Stimulated activated CD4-positive, alpha-beta T cell treated with anti-CD3 and anti-CD28 coated beads, TNF-alpha, amount 100 ng/mL, for 24 hours (primary cell): Measurements from ENCODE around the gene CFC1.
"Not testable (repeated sequence)": the region's sequence is repeated elsewhere in the genome, so short reads cannot be mapped to it uniquely, and the experiment has no call there.

Source experiments
- DNase-seq, 3 experiments: peaks; one replicate each; pipeline ENCODE4 v3.0.0-alpha.2; 2020; ENCODE audit warnings: low read depth in 3 of 3

The CFC1 gene

DNA sequence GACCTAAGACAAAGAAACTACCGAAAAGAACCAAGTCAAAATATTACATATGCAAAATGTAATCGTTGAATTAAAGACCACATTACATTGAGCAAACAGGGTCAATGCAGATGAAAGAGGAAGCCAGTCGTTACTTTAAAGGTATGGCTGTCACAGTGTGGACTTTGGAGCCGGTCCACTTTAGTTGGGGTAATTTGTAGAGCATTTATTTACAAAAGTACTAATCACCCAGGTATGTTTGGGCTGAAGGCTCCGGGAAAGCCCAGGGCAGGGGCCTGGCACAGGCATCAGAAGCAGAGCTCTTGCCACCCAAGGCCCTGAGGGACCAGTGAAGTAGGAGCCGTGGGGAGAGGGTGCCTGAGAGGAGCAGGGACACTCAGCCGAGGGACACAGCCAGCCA is 15.8 kb downstream of the CFC1 start:
- DNase-seq: not testable (repeated sequence)

DNA sequence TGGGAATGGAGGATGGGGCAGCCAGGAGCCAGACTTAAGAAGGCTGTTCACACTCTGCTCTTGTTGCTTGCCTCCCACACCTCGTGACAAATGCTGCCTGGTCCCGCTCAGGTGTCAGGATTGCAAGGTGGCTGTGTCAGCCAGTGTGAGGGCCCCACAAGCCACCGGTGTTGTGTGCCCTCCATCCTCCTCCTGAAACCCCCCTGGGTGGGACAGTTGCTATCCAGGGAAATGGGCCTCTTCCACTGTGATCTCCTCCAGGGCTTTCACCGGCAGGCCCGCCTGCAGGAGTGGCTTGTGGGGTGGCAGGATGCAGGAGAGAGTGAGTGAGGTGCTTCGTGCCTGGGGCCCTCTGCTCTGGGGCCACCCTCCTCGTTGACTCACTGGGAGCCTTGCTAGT is 16.4 kb downstream of the CFC1 start:
- not testable (repeated sequence) for DNase-seq

DNA sequence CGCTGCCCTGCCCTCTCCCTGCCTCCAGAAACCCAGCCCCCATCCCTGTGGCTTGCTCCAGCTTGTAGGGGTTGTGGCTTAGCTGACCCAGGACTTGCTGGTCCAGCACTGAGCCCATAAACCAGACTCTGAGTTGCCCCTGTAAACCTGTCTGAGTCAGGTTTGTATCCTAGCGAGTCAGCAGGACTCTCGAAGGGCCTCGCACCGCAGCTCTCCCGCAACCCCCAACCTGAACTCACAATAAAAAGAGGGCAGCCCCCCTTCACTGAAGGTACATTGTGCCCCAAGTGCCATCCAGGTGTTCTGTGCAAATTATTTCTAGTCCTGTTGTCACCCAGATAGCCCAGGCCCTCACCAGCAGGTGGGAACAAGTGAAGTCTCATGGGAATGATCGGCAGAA is 17.9 kb downstream of the CFC1 start:
- DNase-seq: not testable (repeated sequence)

DNA sequence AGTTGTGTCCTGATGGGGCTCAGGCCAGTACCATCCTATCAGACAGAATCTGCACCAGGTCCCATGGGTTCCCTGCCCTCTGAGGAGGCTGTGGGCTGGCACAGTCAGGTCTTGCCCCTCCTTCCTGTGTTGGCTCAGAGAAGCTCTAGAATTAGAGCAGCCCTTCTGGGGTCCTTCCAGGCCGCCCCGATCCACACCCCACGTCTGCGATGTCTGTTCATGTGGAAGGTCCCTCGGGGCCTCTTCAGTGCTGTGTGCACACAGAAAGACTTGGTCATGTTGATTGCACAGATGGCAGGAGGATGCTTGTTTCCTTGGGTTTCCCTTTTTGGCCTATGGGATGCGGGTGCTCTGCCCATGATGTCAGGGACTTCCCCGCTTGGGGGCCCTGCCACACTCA is 20.3 kb downstream of the CFC1 start:
- DNase-seq: not testable (repeated sequence)

DNA sequence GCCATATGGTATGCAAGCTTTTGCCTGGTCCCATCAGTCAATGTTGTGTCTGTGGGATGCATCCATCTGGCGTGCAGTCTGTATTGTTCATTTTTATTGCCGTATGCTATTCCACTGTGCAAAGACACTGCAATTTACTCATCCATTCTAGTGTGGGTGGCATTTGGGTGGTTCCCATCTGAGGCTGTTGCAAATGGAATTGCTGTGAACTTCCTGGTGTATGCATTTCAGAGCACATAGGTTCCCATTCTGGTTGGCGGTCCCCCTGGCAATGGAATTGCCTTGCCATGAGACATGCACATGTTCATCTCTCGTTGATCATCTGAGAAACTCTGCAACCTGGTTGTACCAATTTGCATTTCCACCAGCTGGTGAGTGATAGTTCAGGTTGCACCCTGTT is 21.8 kb downstream of the CFC1 start:
- DNase-seq: not testable (repeated sequence)

DNA sequence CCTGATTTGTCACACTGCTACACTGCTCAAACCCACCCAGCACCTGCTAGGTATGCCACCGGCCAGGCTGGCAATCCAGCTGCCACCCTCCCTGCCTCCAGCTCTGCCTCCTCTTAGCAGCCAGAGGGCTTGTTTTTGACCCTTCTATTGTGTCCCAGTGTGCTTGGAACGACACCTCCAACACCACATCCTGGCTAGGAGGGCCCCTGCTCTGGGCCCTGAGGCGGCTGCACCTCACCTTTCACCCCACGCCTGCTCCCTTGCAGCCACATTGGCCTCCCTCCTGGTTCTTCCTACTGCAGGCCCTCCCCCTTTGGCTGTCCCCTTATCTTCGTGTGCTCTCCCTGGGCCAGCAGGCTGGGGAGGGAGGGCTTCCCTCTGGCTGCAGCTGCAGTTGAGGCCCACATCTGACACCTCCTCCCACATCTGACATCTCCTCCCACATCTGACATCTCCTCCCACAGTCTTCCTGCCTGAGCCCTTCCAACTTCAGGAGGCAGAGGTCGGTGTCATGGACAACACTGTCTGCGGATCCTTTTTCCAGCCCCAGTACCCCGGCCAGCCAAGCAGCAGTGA is 23.1 kb downstream of the CFC1 start:
- not testable (repeated sequence) for DNase-seq

DNA sequence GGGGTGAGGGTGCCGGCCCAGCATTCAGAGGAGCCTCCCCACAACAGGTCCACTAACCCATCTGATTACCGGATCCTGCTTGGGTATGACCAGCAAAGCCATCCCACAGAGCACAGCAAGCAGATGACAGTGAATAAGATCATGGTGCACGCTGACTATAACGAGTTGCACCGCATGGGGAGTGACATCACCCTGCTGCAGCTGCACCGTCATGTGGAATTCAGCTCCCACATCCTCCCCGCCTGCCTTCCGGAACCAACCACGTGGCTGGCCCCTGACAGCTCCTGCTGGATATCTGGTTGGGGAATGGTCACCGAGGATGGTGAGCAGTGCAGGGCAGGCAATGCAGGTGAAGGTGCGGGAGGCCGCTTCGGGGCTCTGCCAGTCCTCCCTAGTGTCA is 25.1 kb downstream of the CFC1 start:
- not testable (repeated sequence) for DNase-seq

DNA sequence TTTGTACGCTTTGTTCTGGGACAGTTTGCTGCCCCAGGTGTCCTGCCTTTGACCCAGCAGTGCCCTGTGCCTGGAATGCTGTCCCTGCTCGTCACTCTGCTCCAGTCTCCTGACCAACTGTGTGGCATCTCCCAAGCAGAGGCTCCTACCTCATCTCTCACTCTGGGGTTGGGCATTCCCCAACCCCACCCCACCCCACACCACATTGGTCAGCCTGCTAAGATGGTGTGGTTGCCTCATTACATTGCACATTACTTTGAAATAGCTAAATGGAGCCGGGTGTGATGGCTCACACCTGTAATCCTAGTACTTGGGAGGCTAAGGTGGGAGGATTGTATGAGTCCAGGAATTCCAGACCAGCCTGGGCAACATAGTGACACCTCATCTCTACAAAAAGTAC is 27.4 kb downstream of the CFC1 start:
- not testable (repeated sequence) for DNase-seq

DNA sequence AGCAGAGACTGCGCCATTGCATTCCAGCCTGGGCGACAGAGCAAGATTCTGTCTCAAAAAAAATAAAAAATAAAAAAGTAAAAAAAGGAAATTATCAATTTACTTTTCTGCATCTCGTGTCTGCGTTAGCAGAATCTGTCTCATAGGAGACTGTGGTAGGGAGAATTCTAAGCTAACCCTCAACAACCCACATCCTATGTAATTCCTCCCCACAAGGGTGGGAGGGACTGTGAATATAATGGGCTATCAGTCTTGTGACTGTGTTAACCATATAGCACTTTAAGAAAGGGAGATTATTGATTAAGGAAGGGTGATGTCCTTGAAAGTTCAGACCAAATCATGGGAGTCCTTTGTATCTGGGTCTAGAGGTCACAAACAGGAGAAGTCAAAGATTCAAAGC is 33.2 kb downstream of the CFC1 start:
- not testable (repeated sequence) for DNase-seq

DNA sequence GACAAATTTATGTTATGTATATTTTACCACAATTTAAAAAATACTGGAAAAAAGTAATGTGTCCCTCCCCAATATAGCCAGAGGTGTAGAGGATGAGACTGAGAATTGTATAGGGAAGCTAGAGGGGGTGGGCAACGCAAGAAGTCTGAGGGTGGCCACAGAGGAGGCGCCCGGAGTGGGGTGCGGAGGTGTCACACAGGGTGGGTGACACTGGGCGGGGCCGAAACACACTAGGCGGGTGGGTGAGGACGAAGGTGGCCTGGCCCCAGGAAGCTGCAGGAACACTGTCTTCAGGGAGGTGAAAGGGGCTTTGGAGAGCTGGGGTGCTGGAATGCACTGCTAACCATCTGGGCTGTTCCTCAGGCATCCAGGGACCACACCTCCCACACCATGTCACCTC is 42.9 kb downstream of the CFC1 start:
- not testable (repeated sequence) for DNase-seq

DNA sequence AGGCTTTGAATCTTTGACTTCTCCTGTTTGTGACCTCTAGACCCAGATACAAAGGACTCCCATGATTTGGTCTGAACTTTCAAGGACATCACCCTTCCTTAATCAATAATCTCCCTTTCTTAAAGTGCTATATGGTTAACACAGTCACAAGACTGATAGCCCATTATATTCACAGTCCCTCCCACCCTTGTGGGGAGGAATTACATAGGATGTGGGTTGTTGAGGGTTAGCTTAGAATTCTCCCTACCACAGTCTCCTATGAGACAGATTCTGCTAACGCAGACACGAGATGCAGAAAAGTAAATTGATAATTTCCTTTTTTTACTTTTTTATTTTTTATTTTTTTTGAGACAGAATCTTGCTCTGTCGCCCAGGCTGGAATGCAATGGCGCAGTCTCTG is 45.2 kb downstream of the CFC1 start:
- DNase-seq: not testable (repeated sequence)

DNA sequence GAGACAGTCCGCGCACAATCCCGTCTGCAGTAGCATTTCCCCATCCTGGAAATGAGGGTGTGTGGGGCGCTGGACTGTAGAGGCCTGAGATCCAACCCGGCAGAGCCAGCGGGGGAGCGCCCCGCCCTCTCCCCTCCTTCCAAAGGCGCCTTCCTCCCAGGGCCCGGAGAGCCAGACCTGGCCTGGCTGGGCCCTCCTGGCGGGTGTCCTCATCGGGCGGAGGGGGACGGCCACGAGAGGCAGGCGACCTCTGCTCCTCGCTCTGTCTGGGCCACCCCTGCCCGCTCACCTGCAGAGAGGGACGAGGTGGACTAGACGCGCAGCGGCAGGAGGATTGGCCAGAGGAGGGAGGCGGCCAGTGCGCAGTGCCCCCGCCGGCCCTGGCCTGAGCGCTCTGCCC is 49.9 kb downstream of the CFC1 start:
- not testable (repeated sequence) for DNase-seq

DNA sequence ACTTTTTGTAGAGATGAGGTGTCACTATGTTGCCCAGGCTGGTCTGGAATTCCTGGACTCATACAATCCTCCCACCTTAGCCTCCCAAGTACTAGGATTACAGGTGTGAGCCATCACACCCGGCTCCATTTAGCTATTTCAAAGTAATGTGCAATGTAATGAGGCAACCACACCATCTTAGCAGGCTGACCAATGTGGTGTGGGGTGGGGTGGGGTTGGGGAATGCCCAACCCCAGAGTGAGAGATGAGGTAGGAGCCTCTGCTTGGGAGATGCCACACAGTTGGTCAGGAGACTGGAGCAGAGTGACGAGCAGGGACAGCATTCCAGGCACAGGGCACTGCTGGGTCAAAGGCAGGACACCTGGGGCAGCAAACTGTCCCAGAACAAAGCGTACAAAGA is 51.0 kb downstream of the CFC1 start:
- DNase-seq: not testable (repeated sequence)

DNA sequence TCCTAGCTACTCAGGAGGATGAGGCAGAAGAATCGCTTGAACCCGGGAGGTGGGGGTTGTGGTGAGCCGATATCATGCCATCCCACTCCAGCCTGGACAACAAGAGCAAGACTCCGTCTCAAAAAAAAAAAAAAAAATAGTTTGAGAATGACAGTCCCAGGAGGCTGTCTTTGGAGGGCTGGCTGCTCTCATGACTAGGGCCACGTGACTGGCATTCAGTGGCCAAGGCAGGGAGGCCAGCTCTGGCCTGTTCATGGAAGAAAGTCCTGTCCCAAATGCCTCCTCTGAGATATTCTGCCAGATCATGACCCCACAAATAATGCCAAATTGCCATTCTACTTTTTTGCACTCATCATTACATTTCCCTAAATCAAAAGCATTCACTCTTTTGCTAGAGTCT is 54.4 kb downstream of the CFC1 start:
- not testable (repeated sequence) for DNase-seq

DNA sequence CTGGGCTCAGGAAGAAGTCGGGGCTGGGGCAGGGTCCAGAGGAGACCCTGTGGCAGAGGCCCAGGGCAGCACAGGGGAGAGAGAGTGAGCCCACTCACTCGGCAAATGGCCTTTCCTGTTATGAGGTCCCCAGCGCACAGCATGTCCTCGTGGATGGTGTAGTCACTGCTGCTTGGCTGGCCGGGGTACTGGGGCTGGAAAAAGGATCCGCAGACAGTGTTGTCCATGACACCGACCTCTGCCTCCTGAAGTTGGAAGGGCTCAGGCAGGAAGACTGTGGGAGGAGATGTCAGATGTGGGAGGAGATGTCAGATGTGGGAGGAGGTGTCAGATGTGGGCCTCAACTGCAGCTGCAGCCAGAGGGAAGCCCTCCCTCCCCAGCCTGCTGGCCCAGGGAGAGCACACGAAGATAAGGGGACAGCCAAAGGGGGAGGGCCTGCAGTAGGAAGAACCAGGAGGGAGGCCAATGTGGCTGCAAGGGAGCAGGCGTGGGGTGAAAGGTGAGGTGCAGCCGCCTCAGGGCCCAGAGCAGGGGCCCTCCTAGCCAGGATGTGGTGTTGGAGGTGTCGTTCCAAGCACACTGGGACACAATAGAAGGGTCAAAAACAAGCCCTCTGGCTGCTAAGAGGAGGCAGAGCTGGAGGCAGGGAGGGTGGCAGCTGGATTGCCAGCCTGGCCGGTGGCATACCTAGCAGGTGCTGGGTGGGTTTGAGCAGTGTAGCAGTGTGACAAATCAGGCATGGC is 55.4 kb downstream of the CFC1 start:
- DNase-seq: not testable (repeated sequence)

DNA sequence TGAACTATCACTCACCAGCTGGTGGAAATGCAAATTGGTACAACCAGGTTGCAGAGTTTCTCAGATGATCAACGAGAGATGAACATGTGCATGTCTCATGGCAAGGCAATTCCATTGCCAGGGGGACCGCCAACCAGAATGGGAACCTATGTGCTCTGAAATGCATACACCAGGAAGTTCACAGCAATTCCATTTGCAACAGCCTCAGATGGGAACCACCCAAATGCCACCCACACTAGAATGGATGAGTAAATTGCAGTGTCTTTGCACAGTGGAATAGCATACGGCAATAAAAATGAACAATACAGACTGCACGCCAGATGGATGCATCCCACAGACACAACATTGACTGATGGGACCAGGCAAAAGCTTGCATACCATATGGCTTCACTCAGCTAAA is 56.6 kb downstream of the CFC1 start:
- DNase-seq: not testable (repeated sequence)
